ENCODE measurements around the gene MEP1B. TPM values are rescaled to one million over a fixed set of nuclear protein-coding genes. Genes with fewer than 3 reads are reported as not detected.

The MEP1B gene
- total RNA-seq, 2 experiments from 2014 or later, result 0.08 TPM; not detected in 1

GRCh38 chr18:32243358-32243757, 53.5 kb downstream of the MEP1B start:
- Mint-ChIP-seq H3K4me3 (no peak overlapping the region), H3K4me1 (no peaks in the 10 kb centered on the region), H3K36me3 (no peaks in the 10 kb centered on the region), H3K27me3 (peaks cover 3% of the 10 kb centered on the region), H3K27ac (no peak overlapping the region), H3K9me3 (no peaks in the 10 kb centered on the region)
- DNase-seq, result no peak

GRCh38 chr18:32244881-32245280, 55.0 kb downstream of the MEP1B start:
- Mint-ChIP-seq H3K4me3 (no peak overlapping the region), H3K27me3 (no peaks in the 10 kb centered on the region)

GRCh38 chr18:32249147-32249929, 59.5 kb downstream of the MEP1B start:
- H3K36me3 Mint-ChIP-seq, result no peaks in the 10 kb centered on the region
- H3K4me3 Mint-ChIP-seq, result no peak overlapping the region
- no peaks in the 10 kb centered on the region for H3K4me1 Mint-ChIP-seq
- H3K9me3 Mint-ChIP-seq, result no peaks in the 10 kb centered on the region
- DNase-seq, result no peak
- no peaks in the 10 kb centered on the region for H3K27me3 Mint-ChIP-seq
- no peak overlapping the region for H3K27ac Mint-ChIP-seq

More at GRCh38 chr18:32244881-32245280, 55.0 kb downstream of the MEP1B start:
- no peaks in the 10 kb centered on the region for H3K4me1 Mint-ChIP-seq
- H3K27ac Mint-ChIP-seq, result no peak overlapping the region
- no peaks in the 10 kb centered on the region for H3K9me3 Mint-ChIP-seq
- no peaks in the 10 kb centered on the region for H3K36me3 Mint-ChIP-seq
- no peak for DNase-seq

- Mint-ChIP-seq H3K4me1 (no peaks in the 10 kb centered on the region), H3K9me3 (no peaks in the 10 kb centered on the region), H3K36me3 (no peaks in the 10 kb centered on the region), H3K27me3 (peaks cover 2% of the 10 kb centered on the region), H3K4me3 (no peak overlapping the region), H3K27ac (no peak overlapping the region)
- no peak for DNase-seq
These were observed 61.6 kb downstream of the MEP1B start for GRCh38 chr18:32251466-32251865.

GRCh38 chr18:32252141-32252860, 62.5 kb downstream of the MEP1B start:
- H3K4me1 Mint-ChIP-seq, result no peaks in the 10 kb centered on the region
- H3K27ac Mint-ChIP-seq, result no peak overlapping the region
- no peak for DNase-seq
- H3K9me3 Mint-ChIP-seq, result no peaks in the 10 kb centered on the region
- peaks cover 9% of the 10 kb centered on the region for H3K27me3 Mint-ChIP-seq
- H3K4me3 Mint-ChIP-seq, result no peak overlapping the region
- H3K36me3 Mint-ChIP-seq, result no peaks in the 10 kb centered on the region

GRCh38 chr18:32255570-32255969, 65.7 kb downstream of the MEP1B start:
- Mint-ChIP-seq H3K4me1 (no peaks in the 10 kb centered on the region), H3K27me3 (peaks cover 17% of the 10 kb centered on the region), H3K9me3 (no peaks in the 10 kb centered on the region), H3K36me3 (no peaks in the 10 kb centered on the region), H3K4me3 (no peak overlapping the region), H3K27ac (no peak overlapping the region)
- no peak for DNase-seq

GRCh38 chr18:32257084-32257785, 67.4 kb downstream of the MEP1B start:
- DNase-seq, result no peak
- H3K9me3 Mint-ChIP-seq, result no peaks in the 10 kb centered on the region
- no peak overlapping the region for H3K4me3 Mint-ChIP-seq
- H3K27me3 Mint-ChIP-seq, result peaks cover 21% of the 10 kb centered on the region
- H3K4me1 Mint-ChIP-seq, result no peaks in the 10 kb centered on the region
- no peak overlapping the region for H3K27ac Mint-ChIP-seq
- H3K36me3 Mint-ChIP-seq, result no peaks in the 10 kb centered on the region

GRCh38 chr18:32258148-32258547, 68.3 kb downstream of the MEP1B start:
- Mint-ChIP-seq H3K9me3 (no peaks in the 10 kb centered on the region), H3K4me3 (no peak overlapping the region), H3K36me3 (no peaks in the 10 kb centered on the region), H3K4me1 (no peaks in the 10 kb centered on the region), H3K27ac (no peak overlapping the region), H3K27me3 (peaks cover 21% of the 10 kb centered on the region)
- DNase-seq, result no peak

GRCh38 chr18:32258558-32259204, 68.8 kb downstream of the MEP1B start:
- H3K36me3 Mint-ChIP-seq, result no peaks in the 10 kb centered on the region
- no peak for DNase-seq
- no peak overlapping the region for H3K4me3 Mint-ChIP-seq
- peaks cover 21% of the 10 kb centered on the region for H3K27me3 Mint-ChIP-seq
- no peak overlapping the region for H3K27ac Mint-ChIP-seq
- H3K4me1 Mint-ChIP-seq, result no peaks in the 10 kb centered on the region
- H3K9me3 Mint-ChIP-seq, result no peaks in the 10 kb centered on the region

- no peak for DNase-seq
- no peaks in the 10 kb centered on the region for H3K4me1 Mint-ChIP-seq
- H3K27me3 Mint-ChIP-seq, result peaks cover 25% of the 10 kb centered on the region
- no peaks in the 10 kb centered on the region for H3K9me3 Mint-ChIP-seq
- no peaks in the 10 kb centered on the region for H3K36me3 Mint-ChIP-seq
- H3K27ac Mint-ChIP-seq, result no peak overlapping the region
- no peak overlapping the region for H3K4me3 Mint-ChIP-seq
These were observed 69.7 kb downstream of the MEP1B start for GRCh38 chr18:32259553-32259952.

- H3K4me1 Mint-ChIP-seq, result no peaks in the 10 kb centered on the region
- H3K4me3 Mint-ChIP-seq, result no peak overlapping the region
These were observed 71.2 kb downstream of the MEP1B start for GRCh38 chr18:32261003-32261402.

GRCh38 chr18:32262092-32262491, 72.3 kb downstream of the MEP1B start:
- Mint-ChIP-seq H3K4me3 (no peak overlapping the region), H3K36me3 (no peaks in the 10 kb centered on the region)

More at GRCh38 chr18:32261003-32261402, 71.2 kb downstream of the MEP1B start:
- peaks cover 29% of the 10 kb centered on the region for H3K27me3 Mint-ChIP-seq
- no peaks in the 10 kb centered on the region for H3K9me3 Mint-ChIP-seq
- no peak for DNase-seq
- no peaks in the 10 kb centered on the region for H3K36me3 Mint-ChIP-seq
- no peak overlapping the region for H3K27ac Mint-ChIP-seq

GRCh38 chr18:32264401-32264800, 74.6 kb downstream of the MEP1B start:
- Mint-ChIP-seq H3K4me1 (no peaks in the 10 kb centered on the region), H3K27me3 (peaks cover 15% of the 10 kb centered on the region), H3K4me3 (no peak overlapping the region), H3K27ac (no peak overlapping the region), H3K36me3 (no peaks in the 10 kb centered on the region), H3K9me3 (no peaks in the 10 kb centered on the region)
- DNase-seq, result no peak

More at GRCh38 chr18:32262092-32262491, 72.3 kb downstream of the MEP1B start:
- Mint-ChIP-seq H3K4me1 (no peaks in the 10 kb centered on the region), H3K9me3 (no peaks in the 10 kb centered on the region), H3K27ac (no peak overlapping the region), H3K27me3 (peaks cover 23% of the 10 kb centered on the region)
- no peak for DNase-seq

- Mint-ChIP-seq H3K4me1 (no peaks in the 10 kb centered on the region), H3K9me3 (no peaks in the 10 kb centered on the region), H3K27ac (no peak overlapping the region), H3K36me3 (no peaks in the 10 kb centered on the region), H3K4me3 (no peak overlapping the region), H3K27me3 (peaks cover 15% of the 10 kb centered on the region)
- DNase-seq, result no peak
These were observed 77.6 kb downstream of the MEP1B start for GRCh38 chr18:32267463-32267862.
